ENCODE results near the gene TAB2. TPM values are rescaled to one million over a fixed set of nuclear protein-coding genes. Genes with fewer than 3 reads are reported as not detected.

The TAB2 gene
- total RNA-seq, 1 experiment from 2014 or later, result 56.2 TPM

DNA sequence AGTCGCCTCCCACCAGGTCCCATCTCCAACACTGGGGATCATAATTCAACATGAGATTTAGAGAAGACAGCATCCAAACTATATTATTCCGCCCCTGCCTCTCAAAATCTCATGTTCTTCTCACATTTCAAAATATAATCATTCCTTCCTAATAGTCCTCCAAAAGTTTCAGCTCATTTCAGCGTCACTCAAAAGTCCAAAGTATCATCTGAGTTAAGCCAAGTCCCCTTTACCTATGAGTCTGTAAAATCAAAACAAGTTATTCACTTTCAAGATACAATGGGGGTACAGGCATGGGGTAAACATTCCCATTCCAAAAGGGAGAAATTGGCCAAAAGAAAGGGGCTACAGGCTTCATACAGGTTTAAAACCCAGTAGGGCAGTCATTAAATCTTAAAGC is 43.0 kb downstream of the TAB2 start:
- H4K5ac ChIP-seq (ENCODE audit: insufficient read length, low read depth, low read length), result no peak overlapping the region
- H2BK15ac ChIP-seq (ENCODE audit: low read depth, low read length), result no peak overlapping the region
- H3K4me1 ChIP-seq (ENCODE audit: insufficient read depth, low read length), result peaks cover 3% of the 10 kb centered on the region; the same call in 1 of the 2 replicates
- no peak for DNase-seq
- H3K9me3 Mint-ChIP-seq, result no peaks in the 10 kb centered on the region
- no peaks in the 10 kb centered on the region for H4K20me1 ChIP-seq (ENCODE audit: control insufficient read depth, insufficient read depth, insufficient read length)
- no peaks in the 10 kb centered on the region for H3K27me3 ChIP-seq (ENCODE audit: insufficient read depth, low read length)
- H3K27me3 Mint-ChIP-seq (ENCODE audit: low read depth), result no peaks in the 10 kb centered on the region
- H3K27ac ChIP-seq (ENCODE audit: insufficient read length, low read depth, low read length), result no peak overlapping the region
- H2BK20ac ChIP-seq (ENCODE audit: low read depth, low read length, poor library complexity, severe bottlenecking), result no peak overlapping the region
- H3K56ac ChIP-seq (ENCODE audit: insufficient read length, low read depth, low read length), result no peak overlapping the region
- H2AFZ ChIP-seq (ENCODE audit: low read length), result no peak overlapping the region
- TF ChIP-seq, protein P1, sequence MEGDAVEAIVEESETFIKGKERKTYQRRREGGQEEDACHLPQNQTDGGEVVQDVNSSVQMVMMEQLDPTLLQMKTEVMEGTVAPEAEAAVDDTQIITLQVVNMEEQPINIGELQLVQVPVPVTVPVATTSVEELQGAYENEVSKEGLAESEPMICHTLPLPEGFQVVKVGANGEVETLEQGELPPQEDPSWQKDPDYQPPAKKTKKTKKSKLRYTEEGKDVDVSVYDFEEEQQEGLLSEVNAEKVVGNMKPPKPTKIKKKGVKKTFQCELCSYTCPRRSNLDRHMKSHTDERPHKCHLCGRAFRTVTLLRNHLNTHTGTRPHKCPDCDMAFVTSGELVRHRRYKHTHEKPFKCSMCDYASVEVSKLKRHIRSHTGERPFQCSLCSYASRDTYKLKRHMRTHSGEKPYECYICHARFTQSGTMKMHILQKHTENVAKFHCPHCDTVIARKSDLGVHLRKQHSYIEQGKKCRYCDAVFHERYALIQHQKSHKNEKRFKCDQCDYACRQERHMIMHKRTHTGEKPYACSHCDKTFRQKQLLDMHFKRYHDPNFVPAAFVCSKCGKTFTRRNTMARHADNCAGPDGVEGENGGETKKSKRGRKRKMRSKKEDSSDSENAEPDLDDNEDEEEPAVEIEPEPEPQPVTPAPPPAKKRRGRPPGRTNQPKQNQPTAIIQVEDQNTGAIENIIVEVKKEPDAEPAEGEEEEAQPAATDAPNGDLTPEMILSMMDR (conservative IDR thresholded peaks at IDR 0.05), result no peak
- H3K18ac ChIP-seq (ENCODE audit: insufficient read length, low read depth, low read length), result no peak overlapping the region
- no peak overlapping the region for H2BK5ac ChIP-seq (ENCODE audit: insufficient read length, low read length)
- no peaks in the 10 kb centered on the region for H3K23me2 ChIP-seq (ENCODE audit: insufficient read length, low read depth, low read length, poor library complexity, severe bottlenecking)
- H2BK12ac ChIP-seq (ENCODE audit: insufficient read length, low read depth, low read length), result no peak overlapping the region
- H4K91ac ChIP-seq (ENCODE audit: insufficient read length, low read depth, low read length), result no peak overlapping the region
- H3K4ac ChIP-seq (ENCODE audit: low read depth, low read length), result no peak overlapping the region
- no peak overlapping the region for H2AK5ac ChIP-seq (ENCODE audit: insufficient read length, low read length)
- no peak overlapping the region for H3K4me3 Mint-ChIP-seq
- H3T11ph ChIP-seq (ENCODE audit: low read length), result no peak overlapping the region
- no peak overlapping the region for H3K14ac ChIP-seq (ENCODE audit: insufficient read depth, low read length)
- no peak overlapping the region for H3K4me2 ChIP-seq (ENCODE audit: insufficient read depth, insufficient read length, low read length)
- H3K79me1 ChIP-seq (ENCODE audit: insufficient read depth, low read depth, low read length, poor library complexity, severe bottlenecking), result peaks cover 7% of the 10 kb centered on the region
- H2BK120ac ChIP-seq (ENCODE audit: low read depth, low read length, poor library complexity, severe bottlenecking), result no peak overlapping the region
- no peaks in the 10 kb centered on the region for H3K9me3 ChIP-seq (ENCODE audit: control insufficient read depth, low read depth, low read length)
- H3K4me1 Mint-ChIP-seq, result peaks cover 24 to 32% of the 10 kb centered on the region in 2 experiments
- peak overlapping the region in 1 of 3 experiments; percentile 74; a peak in 1 of 7 replicates for H3K27ac Mint-ChIP-seq
- peaks cover 17% of the 10 kb centered on the region; the same call in 1 of the 2 replicates for H3K79me2 ChIP-seq (ENCODE audit: insufficient read depth, low read length)
- no peak overlapping the region for H4K8ac ChIP-seq (replicated peaks; ENCODE audit: insufficient read length, low read depth, low read length)
- no CpG with 5 or more reads among the region's 3 CpGs for WGBS (ENCODE audit: extremely low coverage, insufficient read length, low lambda C conversion rate)
- H3K9ac ChIP-seq (ENCODE audit: extremely low read depth, insufficient read length, low read length), result no peak overlapping the region
- H3K23ac ChIP-seq (ENCODE audit: insufficient read length, low read depth, low read length), result no peak overlapping the region
- H3K36me3 Mint-ChIP-seq (ENCODE audit: insufficient read depth in 1 of 3, low read depth in 3 of 3), result peaks cover 2 to 9% (median 7%) of the 10 kb centered on the region in 3 experiments; a peak in 6 of 7 replicates
